Forelimb muscle (tissue), 1 donor: ENCODE measurements around the gene PDE7B. TPM values are rescaled to one million over a fixed set of nuclear protein-coding genes. Genes with fewer than 3 reads are reported as not detected.

Source experiments
- DNase-seq: peaks from one replicate; pipeline ENCODE4 v3.0.0-alpha.2; 2013; ENCODE audit warnings: low read depth
- polyA plus RNA-seq: library from polyadenylated mRNA; unstranded; fragments of 120-200 nt; gene quantifications from one replicate; pipeline ENCODE4 v1.2.1, GENCODE V29; 2013; ENCODE audit not compliant: insufficient read length

Gene PDE7B
- polyA plus RNA-seq, 1 donor, result 6.6 TPM

DNA sequence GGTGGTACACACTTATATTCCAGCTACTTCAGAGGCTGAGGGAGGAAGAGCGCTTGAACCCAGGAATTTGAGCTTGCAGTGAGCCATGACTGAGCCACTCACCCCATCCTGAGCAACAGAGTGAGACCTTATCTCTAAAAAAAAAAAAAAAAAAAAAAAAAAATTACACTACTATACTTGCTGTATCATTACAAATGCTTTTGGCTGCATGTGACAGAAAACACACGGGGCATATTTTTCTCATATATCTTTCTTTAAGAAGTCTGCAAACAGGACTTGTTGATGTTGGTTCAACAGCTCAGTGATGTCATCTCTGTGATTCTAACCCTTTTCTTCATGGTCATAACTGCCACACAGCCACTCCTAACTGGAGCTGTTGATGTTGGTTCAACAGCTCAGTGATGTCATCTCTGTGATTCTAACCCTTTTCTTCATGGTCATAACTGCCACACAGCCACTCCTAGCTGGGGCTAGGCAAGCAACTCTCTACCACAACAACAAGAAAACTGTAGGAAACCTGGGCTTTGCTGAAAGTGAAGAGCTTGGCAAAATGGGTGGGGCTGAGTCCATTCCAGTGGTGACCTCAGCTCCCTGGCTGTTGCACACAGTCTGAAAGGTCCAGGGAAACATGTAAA is 378.8 kb downstream of the PDE7B start:
- no peak for DNase-seq

DNA sequence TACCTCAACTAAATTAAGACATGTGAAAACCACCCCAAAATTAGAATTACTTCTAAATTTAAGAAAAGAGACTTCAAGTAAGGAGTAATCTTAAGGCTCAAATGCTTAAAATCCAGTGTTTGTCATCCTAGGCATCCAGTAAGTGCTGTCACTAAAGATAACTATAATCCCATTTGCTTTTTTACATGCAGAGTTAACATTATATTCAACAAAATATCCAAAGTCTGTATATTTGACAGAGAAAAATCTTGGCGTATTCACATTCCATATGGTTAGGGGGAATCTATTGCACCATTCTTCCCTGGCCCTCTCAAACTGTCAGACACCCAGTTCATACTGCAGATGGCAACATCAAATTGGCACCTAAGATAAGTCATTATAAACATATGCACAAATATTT is 381.2 kb downstream of the PDE7B start:
- DNase-seq, result no peak

DNA sequence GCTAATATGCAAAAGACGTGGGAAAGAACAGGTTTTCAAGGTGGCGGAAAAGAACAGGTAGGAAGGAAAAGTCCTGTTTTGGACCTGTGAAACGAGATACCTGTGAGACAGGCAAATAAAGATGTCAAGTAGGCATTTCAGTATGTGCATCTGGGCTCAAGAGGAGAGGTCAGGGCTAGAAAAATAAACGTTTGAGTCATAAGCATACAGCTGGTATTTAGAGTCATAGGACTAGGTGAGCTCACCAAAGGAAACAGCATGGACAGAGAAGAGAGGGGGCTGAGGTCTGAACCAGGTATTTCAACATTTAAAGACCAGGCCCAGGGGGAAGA is 383.7 kb downstream of the PDE7B start:
- no peak for DNase-seq

DNA sequence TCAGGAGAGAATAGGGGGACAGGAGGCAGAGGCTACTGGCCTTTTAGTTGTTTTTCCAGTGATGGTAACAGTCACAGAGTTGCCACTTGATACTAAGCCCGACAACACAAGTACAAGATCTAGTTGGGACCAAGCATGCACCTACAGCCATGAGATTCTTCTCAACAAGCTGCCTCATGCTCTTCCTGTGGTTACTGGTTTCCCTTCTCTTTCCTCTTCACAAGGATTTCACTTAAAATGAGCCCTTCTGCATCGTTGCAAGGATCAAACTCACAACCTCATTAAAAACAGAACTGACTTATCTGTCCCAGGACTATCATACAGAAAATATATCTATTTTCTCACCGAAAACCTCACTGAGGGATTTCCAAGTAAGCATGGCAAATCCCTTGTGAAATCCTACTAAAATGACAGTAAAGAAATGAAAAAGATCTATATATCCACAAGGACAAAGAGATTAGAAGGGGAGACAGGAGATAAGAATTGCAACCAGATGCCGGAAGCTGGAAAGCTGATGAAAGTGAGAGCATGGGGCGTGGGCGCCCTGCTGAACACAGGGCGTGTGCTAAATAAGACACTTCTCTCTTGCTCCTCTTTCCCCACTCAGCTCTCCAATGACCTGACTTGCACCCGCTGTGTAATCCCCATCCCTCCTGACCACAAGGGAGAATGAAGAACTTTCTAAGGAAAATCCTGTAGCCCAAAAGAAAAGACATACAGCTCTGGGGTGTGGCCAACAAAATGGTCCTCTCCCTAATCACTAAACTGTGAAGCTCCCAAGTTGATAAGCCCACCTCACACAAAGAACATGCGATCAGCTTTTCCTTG is 385.2 kb downstream of the PDE7B start:
- no peak for DNase-seq

DNA sequence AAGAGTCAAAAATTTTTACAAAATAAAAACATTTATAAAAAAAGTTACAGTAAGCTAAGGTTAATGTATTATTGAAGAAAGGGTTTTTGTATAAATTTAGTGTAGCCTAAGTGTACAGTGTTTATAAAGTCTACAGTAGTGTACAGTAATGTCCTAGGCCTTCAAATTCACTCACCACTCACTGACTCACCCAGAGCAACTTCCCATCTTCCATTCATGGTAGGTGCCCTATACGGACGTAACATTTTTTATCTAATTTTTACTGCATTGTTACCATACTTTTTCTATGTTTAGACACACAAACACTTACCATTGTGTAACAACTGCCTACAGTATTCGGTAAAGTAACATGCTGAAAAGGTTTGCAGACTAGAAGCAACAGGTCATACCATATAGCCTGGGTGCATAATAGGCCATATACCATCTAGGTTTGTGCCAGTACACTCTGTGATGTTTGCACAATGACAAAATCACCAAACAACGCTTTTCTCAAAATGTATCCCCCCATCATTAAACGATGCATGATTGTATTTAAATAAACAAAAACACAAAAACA is 392.6 kb downstream of the PDE7B start:
- no peak for DNase-seq
